ENCODE results near the gene ARPC1A.
"Not testable (repeated sequence)": the region's sequence is repeated elsewhere in the genome, so short reads cannot be mapped to it uniquely, and the experiment has no call there.

ARPC1A gene

GRCh38 chr7:99320371-99320770 is 5.3 kb upstream of the ARPC1A start:
- no peak overlapping the region for H3K9ac ChIP-seq (ENCODE audit: low read length in 2 of 2)

GRCh38 chr7:99322659-99323058 is 3.0 kb upstream of the ARPC1A start:
- H3K9ac ChIP-seq (ENCODE audit: low read length in 2 of 2); H3K27ac ChIP-seq (ENCODE audit: low read length); H3K27me3 ChIP-seq (ENCODE audit: control insufficient read depth in 1 of 2, insufficient read depth in 2 of 2, low read length in 2 of 2): not testable (repeated sequence)

More at GRCh38 chr7:99320371-99320770, 5.3 kb upstream of the ARPC1A start:
- Histone ChIP-seq H3K4me3 (ENCODE audit: low read length in 2 of 2) (no peak overlapping the region), H3K9me3 (ENCODE audit: control insufficient read depth in 2 of 2, low read length in 2 of 2) (no peaks in the 10 kb centered on the region), H3K36me3 (ENCODE audit: control insufficient read depth in 2 of 2, insufficient read depth in 2 of 2, low read length in 2 of 2) (no peaks in the 10 kb centered on the region), H3K4me1 (ENCODE audit: control insufficient read depth, insufficient read depth, low read length) (peaks cover 7% of the 10 kb centered on the region), H3K27me3 (ENCODE audit: control insufficient read depth in 1 of 2, insufficient read depth in 2 of 2, low read length in 2 of 2) (no peaks in the 10 kb centered on the region), H3K27ac (ENCODE audit: low read length) (no peak overlapping the region)

GRCh38 chr7:99324559-99324958 is 1.1 kb upstream of the ARPC1A start:
- no peaks in the 10 kb centered on the region for H3K9me3 ChIP-seq (ENCODE audit: control insufficient read depth in 2 of 2, low read length in 2 of 2)
- no peak overlapping the region for H3K27ac ChIP-seq (ENCODE audit: low read length)
- H3K36me3 ChIP-seq (ENCODE audit: control insufficient read depth in 2 of 2, insufficient read depth in 2 of 2, low read length in 2 of 2) = no peaks in the 10 kb centered on the region
- peak overlapping the region in 1 of 2 donors; percentile 98 for H3K4me3 ChIP-seq (ENCODE audit: low read length in 2 of 2)
- H3K4me1 ChIP-seq (ENCODE audit: control insufficient read depth, insufficient read depth, low read length) = peaks cover 25% of the 10 kb centered on the region
- H3K9ac ChIP-seq (ENCODE audit: low read length in 2 of 2) = no peak overlapping the region
- no peaks in the 10 kb centered on the region for H3K27me3 ChIP-seq (ENCODE audit: control insufficient read depth in 1 of 2, insufficient read depth in 2 of 2, low read length in 2 of 2)

More at GRCh38 chr7:99322659-99323058, 3.0 kb upstream of the ARPC1A start:
- not testable (repeated sequence) for H3K9me3 ChIP-seq (ENCODE audit: control insufficient read depth in 2 of 2, low read length in 2 of 2); H3K36me3 ChIP-seq (ENCODE audit: control insufficient read depth in 2 of 2, insufficient read depth in 2 of 2, low read length in 2 of 2); H3K4me3 ChIP-seq (ENCODE audit: low read length in 2 of 2)
- peaks cover 22% of the 10 kb centered on the region for H3K4me1 ChIP-seq (ENCODE audit: control insufficient read depth, insufficient read depth, low read length)

GRCh38 chr7:99325001-99325493 is 651 bp upstream of the ARPC1A start:
- H3K9ac ChIP-seq (ENCODE audit: low read length in 2 of 2) = peak overlapping the region; percentile 93 to 95
- peaks cover 25% of the 10 kb centered on the region for H3K4me1 ChIP-seq (ENCODE audit: control insufficient read depth, insufficient read depth, low read length)
- peak overlapping the region; percentile 55 for H3K27ac ChIP-seq (ENCODE audit: low read length)
- no peaks in the 10 kb centered on the region for H3K36me3 ChIP-seq (ENCODE audit: control insufficient read depth in 2 of 2, insufficient read depth in 2 of 2, low read length in 2 of 2)
- H3K27me3 ChIP-seq (ENCODE audit: control insufficient read depth in 1 of 2, insufficient read depth in 2 of 2, low read length in 2 of 2) = no peaks in the 10 kb centered on the region
- peak overlapping the region; percentile 98 to 99 for H3K4me3 ChIP-seq (ENCODE audit: low read length in 2 of 2)
- no peaks in the 10 kb centered on the region for H3K9me3 ChIP-seq (ENCODE audit: control insufficient read depth in 2 of 2, low read length in 2 of 2)

GRCh38 chr7:99326408-99326782 is 697 bp downstream of the ARPC1A start:
- Histone ChIP-seq H3K27me3 (ENCODE audit: control insufficient read depth in 1 of 2, insufficient read depth in 2 of 2, low read length in 2 of 2) (no peaks in the 10 kb centered on the region), H3K36me3 (ENCODE audit: control insufficient read depth in 2 of 2, insufficient read depth in 2 of 2, low read length in 2 of 2) (no peaks in the 10 kb centered on the region), H3K4me3 (ENCODE audit: low read length in 2 of 2) (peak overlapping the region; percentile 98 to 99), H3K27ac (ENCODE audit: low read length) (peak overlapping the region; percentile 55), H3K4me1 (ENCODE audit: control insufficient read depth, insufficient read depth, low read length) (peaks cover 25% of the 10 kb centered on the region), H3K9me3 (ENCODE audit: control insufficient read depth in 2 of 2, low read length in 2 of 2) (no peaks in the 10 kb centered on the region), H3K9ac (ENCODE audit: low read length in 2 of 2) (peak overlapping the region; percentile 93 to 95)

GRCh38 chr7:99330314-99330961 is 4.7 kb downstream of the ARPC1A start:
- H3K36me3 ChIP-seq (ENCODE audit: control insufficient read depth in 2 of 2, insufficient read depth in 2 of 2, low read length in 2 of 2); H3K27ac ChIP-seq (ENCODE audit: low read length); H3K27me3 ChIP-seq (ENCODE audit: control insufficient read depth in 1 of 2, insufficient read depth in 2 of 2, low read length in 2 of 2); H3K9me3 ChIP-seq (ENCODE audit: control insufficient read depth in 2 of 2, low read length in 2 of 2); H3K4me3 ChIP-seq (ENCODE audit: low read length in 2 of 2); H3K9ac ChIP-seq (ENCODE audit: low read length in 2 of 2): not testable (repeated sequence)
- H3K4me1 ChIP-seq (ENCODE audit: control insufficient read depth, insufficient read depth, low read length) = peaks cover 17% of the 10 kb centered on the region

GRCh38 chr7:99331002-99331401 is 5.3 kb downstream of the ARPC1A start:
- no peaks in the 10 kb centered on the region for H3K9me3 ChIP-seq (ENCODE audit: control insufficient read depth in 2 of 2, low read length in 2 of 2)
- H3K4me1 ChIP-seq (ENCODE audit: control insufficient read depth, insufficient read depth, low read length) = peaks cover 15% of the 10 kb centered on the region
- H3K4me3 ChIP-seq (ENCODE audit: low read length in 2 of 2) = no peak overlapping the region
- H3K9ac ChIP-seq (ENCODE audit: low read length in 2 of 2) = no peak overlapping the region
- peaks cover 3 to 8% of the 10 kb centered on the region in 2 donors for H3K36me3 ChIP-seq (ENCODE audit: control insufficient read depth in 2 of 2, insufficient read depth in 2 of 2, low read length in 2 of 2)
- H3K27ac ChIP-seq (ENCODE audit: low read length) = no peak overlapping the region
- H3K27me3 ChIP-seq (ENCODE audit: control insufficient read depth in 1 of 2, insufficient read depth in 2 of 2, low read length in 2 of 2) = no peaks in the 10 kb centered on the region

- peaks cover 20 to 29% of the 10 kb centered on the region in 2 donors for H3K36me3 ChIP-seq (ENCODE audit: control insufficient read depth in 2 of 2, insufficient read depth in 2 of 2, low read length in 2 of 2)
- no peak overlapping the region for H3K4me3 ChIP-seq (ENCODE audit: low read length in 2 of 2)
- no peak overlapping the region for H3K9ac ChIP-seq (ENCODE audit: low read length in 2 of 2)
- no peaks in the 10 kb centered on the region for H3K9me3 ChIP-seq (ENCODE audit: control insufficient read depth in 2 of 2, low read length in 2 of 2)
- no peaks in the 10 kb centered on the region for H3K4me1 ChIP-seq (ENCODE audit: control insufficient read depth, insufficient read depth, low read length)
- H3K27me3 ChIP-seq (ENCODE audit: control insufficient read depth in 1 of 2, insufficient read depth in 2 of 2, low read length in 2 of 2) = no peaks in the 10 kb centered on the region
- H3K27ac ChIP-seq (ENCODE audit: low read length) = no peak overlapping the region
These were observed 13.9 kb downstream of the ARPC1A start for GRCh38 chr7:99339595-99339994.

GRCh38 chr7:99340659-99341058 is 15.0 kb downstream of the ARPC1A start:
- no peak overlapping the region for H3K9ac ChIP-seq (ENCODE audit: low read length in 2 of 2)
- H3K4me3 ChIP-seq (ENCODE audit: low read length in 2 of 2) = no peak overlapping the region
- H3K4me1 ChIP-seq (ENCODE audit: control insufficient read depth, insufficient read depth, low read length) = no peaks in the 10 kb centered on the region
- no peak overlapping the region for H3K27ac ChIP-seq (ENCODE audit: low read length)
- no peaks in the 10 kb centered on the region for H3K27me3 ChIP-seq (ENCODE audit: control insufficient read depth in 1 of 2, insufficient read depth in 2 of 2, low read length in 2 of 2)
- no peaks in the 10 kb centered on the region for H3K9me3 ChIP-seq (ENCODE audit: control insufficient read depth in 2 of 2, low read length in 2 of 2)
- H3K36me3 ChIP-seq (ENCODE audit: control insufficient read depth in 2 of 2, insufficient read depth in 2 of 2, low read length in 2 of 2) = peaks cover 28 to 29% of the 10 kb centered on the region in 2 donors

- no peaks in the 10 kb centered on the region for H3K27me3 ChIP-seq (ENCODE audit: control insufficient read depth in 1 of 2, insufficient read depth in 2 of 2, low read length in 2 of 2)
- H3K9me3 ChIP-seq (ENCODE audit: control insufficient read depth in 2 of 2, low read length in 2 of 2) = no peaks in the 10 kb centered on the region
- no peak overlapping the region for H3K4me3 ChIP-seq (ENCODE audit: low read length in 2 of 2)
- H3K27ac ChIP-seq (ENCODE audit: low read length) = no peak overlapping the region
- no peak overlapping the region for H3K9ac ChIP-seq (ENCODE audit: low read length in 2 of 2)
- H3K4me1 ChIP-seq (ENCODE audit: control insufficient read depth, insufficient read depth, low read length) = no peaks in the 10 kb centered on the region
- peaks cover 27 to 28% of the 10 kb centered on the region in 2 donors for H3K36me3 ChIP-seq (ENCODE audit: control insufficient read depth in 2 of 2, insufficient read depth in 2 of 2, low read length in 2 of 2)
These were observed 18.5 kb downstream of the ARPC1A start for GRCh38 chr7:99344061-99344647.

- H3K27me3 ChIP-seq (ENCODE audit: control insufficient read depth in 1 of 2, insufficient read depth in 2 of 2, low read length in 2 of 2); H3K9me3 ChIP-seq (ENCODE audit: control insufficient read depth in 2 of 2, low read length in 2 of 2); H3K9ac ChIP-seq (ENCODE audit: low read length in 2 of 2); H3K27ac ChIP-seq (ENCODE audit: low read length); H3K4me1 ChIP-seq (ENCODE audit: control insufficient read depth, insufficient read depth, low read length); H3K4me3 ChIP-seq (ENCODE audit: low read length in 2 of 2): not testable (repeated sequence)
- H3K36me3 ChIP-seq (ENCODE audit: control insufficient read depth in 2 of 2, insufficient read depth in 2 of 2, low read length in 2 of 2) = peaks cover 22 to 46% of the 10 kb centered on the region in 2 donors
These were observed 24.9 kb downstream of the ARPC1A start for GRCh38 chr7:99350641-99351040.

Measured in stomach smooth muscle (tissue), 2 donors.